Endothelial cell of umbilical vein (primary cell): ENCODE results near the gene RAB3GAP1. TPM values are rescaled to one million over a fixed set of nuclear protein-coding genes. Genes with fewer than 3 reads are reported as not detected.

Experiments used
- BruUV-seq: library from RNA; stranded (reverse); fragments of 400-500 nt; replicated peaks from 2 replicates; lab custom pipeline; 2021; lab: Mats Ljungman, UMichigan
- CTCF ChIA-PET: fragments of 300-600, 350-600 bp; sonication (Branson Sonifier 250); formaldehyde crosslinking; loops from one replicate; lab custom pipeline; 2021; ENCODE audit warnings: antibody characterized with exemption, inconsistent platforms; lab: Charles Lee
- POLR2A ChIA-PET: fragments of 300-600, 350-600 bp; sonication (Branson Sonifier 250); formaldehyde crosslinking; loops from one replicate; lab custom pipeline; 2021; ENCODE audit warnings: antibody characterized with exemption, inconsistent platforms; lab: Charles Lee
- DNase-seq: peaks from one replicate; pipeline ENCODE4 v3.0.0-alpha.2; 2011; ENCODE audit warnings: low read depth, low spot score
- FAIRE-seq: peaks from 2 replicates; lab custom pipeline; 2011; peaks lifted over from hg19 to GRCh38; lab: Jason Lieb, UNC
- H2AFZ ChIP-seq: 2 replicates; pipeline ENCODE4 v1.6.0; 2012; ENCODE audit warnings: low read depth, low read length, control low read depth, inconsistent platforms
- H3K27ac ChIP-seq: 2 replicates; pipeline ENCODE4 v1.5.1; 2011; ENCODE audit warnings: low read depth, mild to moderate bottlenecking, control low read depth, low read length, moderate library complexity; ENCODE audit not compliant: insufficient read depth
- H3K27me3 ChIP-seq, 2 experiments: 2 replicates each; pipeline versions ENCODE4 v1.6.0 to v1.6.1; 2011; ENCODE audit warnings: low read length in 2 of 2, mixed read lengths in 1 of 2; ENCODE audit not compliant: control insufficient read depth in 2 of 2, insufficient read depth in 2 of 2
- H3K36me3 ChIP-seq, 2 experiments: 2 replicates in 1 of 2; 3 replicates in 1 of 2; pipeline ENCODE4 v1.5.1; 2011; ENCODE audit warnings: low read length in 2 of 2, mild to moderate bottlenecking in 1 of 2, moderate library complexity in 1 of 2; ENCODE audit not compliant: control insufficient read depth in 2 of 2, insufficient read depth in 2 of 2; ENCODE audit errors: extremely low read depth in 1 of 2
- H3K4me1 ChIP-seq: 3 replicates; pipeline ENCODE4 v1.5.1; 2011; ENCODE audit warnings: mild to moderate bottlenecking, low read length; ENCODE audit not compliant: control insufficient read depth, insufficient read depth; ENCODE audit errors: extremely low read depth
- H3K4me2 ChIP-seq: 2 replicates; pipeline ENCODE4 v1.6.1; 2011; ENCODE audit warnings: low read length, control low read depth, mixed read lengths; ENCODE audit not compliant: insufficient read depth
- H3K4me3 ChIP-seq, 3 experiments: fragments of 200-600 bp in 1 of 3; sonication (generic), shearing (Covaris generic) in 1 of 3; replicated peaks in 1 of 3; 2 replicates each; pipeline ENCODE4 v1.5.1; 2011 to 2016; ENCODE audit warnings: control low read depth in 3 of 3, low read length in 3 of 3, mild to moderate bottlenecking in 2 of 3, inconsistent platforms in 1 of 3, low read depth in 1 of 3, moderate library complexity in 1 of 3; ENCODE audit not compliant: insufficient read depth in 1 of 3
- H3K79me2 ChIP-seq: 2 replicates; pipeline ENCODE4 v1.6.0; 2012; ENCODE audit warnings: low read length, inconsistent platforms; ENCODE audit not compliant: control insufficient read depth, insufficient read depth
- H3K9ac ChIP-seq: replicated peaks from 2 replicates; pipeline ENCODE3; 2011; ENCODE audit warnings: low read length, control low read depth; ENCODE audit not compliant: insufficient read depth; ENCODE audit errors: extremely low read depth
- H3K9me1 ChIP-seq: replicated peaks from 3 replicates; pipeline ENCODE4 v1.6.0; 2011; ENCODE audit warnings: mild to moderate bottlenecking, low read length; ENCODE audit not compliant: control insufficient read depth, insufficient read depth; ENCODE audit errors: extremely low read depth
- H3K9me3 ChIP-seq: replicated peaks from 2 replicates; pipeline ENCODE4 v1.5.1; 2012; ENCODE audit warnings: low read length, inconsistent platforms; ENCODE audit not compliant: control insufficient read depth, insufficient read depth
- H4K20me1 ChIP-seq: replicated peaks from 2 replicates; pipeline ENCODE3; 2011; ENCODE audit warnings: mild to moderate bottlenecking, low read length; ENCODE audit not compliant: control insufficient read depth, insufficient read depth; ENCODE audit errors: extremely low read depth
- FOS ChIP-seq: IDR thresholded peaks from 2 replicates; pipeline ENCODE4 v1.6.1; 2011; ENCODE audit warnings: mild to moderate bottlenecking, low read length, moderate library complexity, borderline replicate concordance; ENCODE audit not compliant: insufficient read depth
- GATA2 ChIP-seq: IDR thresholded peaks from 2 replicates; pipeline ENCODE4 v1.7.0; 2011; ENCODE audit warnings: low read depth, mild to moderate bottlenecking, moderate library complexity, mixed read lengths, low read length; ENCODE audit not compliant: insufficient read length, insufficient read depth
- JUN ChIP-seq: IDR thresholded peaks from 2 replicates; pipeline ENCODE4 v1.6.1; 2011; ENCODE audit warnings: borderline replicate concordance, low read depth; ENCODE audit not compliant: insufficient read length, insufficient read depth
- MYC ChIP-seq: IDR thresholded peaks from one replicate; pipeline ENCODE4 v1.6.1; 2011; ENCODE audit warnings: mild to moderate bottlenecking, low read depth, low read length
- POLR2AphosphoS5 ChIP-seq: IDR thresholded peaks from 2 replicates; pipeline ENCODE4 v1.6.1; 2012; ENCODE audit warnings: low read depth, mild to moderate bottlenecking, control low read depth, low read length, moderate library complexity; ENCODE audit not compliant: insufficient read depth
- dilution Hi-C: fragments of 300-500 bp; cut with MboI; formaldehyde crosslinking; loops from one replicate; pipeline ENCODE4 v1.15.0; 2019; ENCODE audit warnings: low sequenced_read_pairs; ENCODE audit not compliant: extremely low pct_ligation_motif_present
- intact Hi-C: fragments of 100-400 bp; cut with micrococcal nuclease; formaldehyde crosslinking; loops from one replicate; pipeline ENCODE4 v1.10.0; 2022
- polyA plus RNA-seq, 4 experiments: library from polyadenylated mRNA; depleted of rRNA in 3 of 4; stranded (reverse) in 3 of 4; unstranded in 1 of 4; fragments of >200 nt; gene quantifications; 2 replicates each; pipeline versions ENCODE4 v1.2.1 to v1.2.3, GENCODE V29; 2011 to 2012; ENCODE audit warnings: missing spikeins in 1 of 4
- total RNA-seq: library from RNA; stranded (reverse); gene quantifications from 2 replicates; pipeline ENCODE4 v1.2.3, GENCODE V29; 2021
- TF ChIP-seq, protein P1 (sequence below), 2 donors: IDR thresholded peaks; 1 replicate in 1 of 2; 2 replicates in 1 of 2; pipeline ENCODE4 v1.5.1; 2011; ENCODE audit warnings: low read length in 2 of 2, mild to moderate bottlenecking in 2 of 2, moderate library complexity in 2 of 2, control low read depth in 1 of 2, inconsistent platforms in 1 of 2, low read depth in 1 of 2; ENCODE audit not compliant: insufficient read depth in 1 of 2; ENCODE audit errors: extremely low read depth in 1 of 2

RAB3GAP1 gene
- total and polyA plus RNA-seq, 2 donors (not counting 3 experiments of a cell fraction or from before 2014, with no cell fraction given) = 14.9 to 39.5 TPM

DNA sequence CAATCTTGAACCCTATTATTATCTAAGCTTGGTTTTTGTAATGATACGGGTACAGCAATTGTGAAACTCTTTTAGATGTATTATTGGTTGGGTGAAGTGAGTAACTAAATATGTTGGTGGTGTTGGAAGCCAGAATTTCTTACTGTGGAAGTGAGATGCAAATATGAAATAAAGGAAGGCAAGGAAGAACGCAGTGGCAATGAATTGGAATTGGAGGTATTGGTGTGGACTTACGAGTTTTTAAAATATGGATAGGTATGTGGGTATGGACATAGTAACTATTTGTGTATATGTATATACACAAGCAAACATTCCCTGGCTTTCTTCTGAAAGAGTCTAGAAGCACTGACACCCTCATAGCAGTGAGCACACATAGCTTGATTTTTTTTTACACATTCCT is 105.8 kb downstream of the RAB3GAP1 start:
- DNase-seq (no peak), FAIRE-seq (no peak)
- peaks cover 5% of the 10 kb centered on the region in 2 experiments for H3K36me3 ChIP-seq
- no peaks in the 10 kb centered on the region for H3K9me3 ChIP-seq
- intact Hi-C loops = no loop called here
- CTCF ChIA-PET = interaction anchor here (1.6 to 1.8 kb wide), 2 partner anchors 9 to 10 kb away, joined by 3 to 5 read pairs; no protein-coding TSS in a partner anchor
- H3K27me3 ChIP-seq = no peaks in the 10 kb centered on the region
- no peak overlapping the region for H3K9ac ChIP-seq
- H3K4me3 ChIP-seq = no peak overlapping the region
- H3K4me2 ChIP-seq = no peak overlapping the region
- POLR2A ChIA-PET = no interaction called here
- TF ChIP-seq JUN (no peak), GATA2 (no peak), POLR2AphosphoS5 (no peak), FOS (no peak), MYC (no peak)
- TF ChIP-seq, protein P1, sequence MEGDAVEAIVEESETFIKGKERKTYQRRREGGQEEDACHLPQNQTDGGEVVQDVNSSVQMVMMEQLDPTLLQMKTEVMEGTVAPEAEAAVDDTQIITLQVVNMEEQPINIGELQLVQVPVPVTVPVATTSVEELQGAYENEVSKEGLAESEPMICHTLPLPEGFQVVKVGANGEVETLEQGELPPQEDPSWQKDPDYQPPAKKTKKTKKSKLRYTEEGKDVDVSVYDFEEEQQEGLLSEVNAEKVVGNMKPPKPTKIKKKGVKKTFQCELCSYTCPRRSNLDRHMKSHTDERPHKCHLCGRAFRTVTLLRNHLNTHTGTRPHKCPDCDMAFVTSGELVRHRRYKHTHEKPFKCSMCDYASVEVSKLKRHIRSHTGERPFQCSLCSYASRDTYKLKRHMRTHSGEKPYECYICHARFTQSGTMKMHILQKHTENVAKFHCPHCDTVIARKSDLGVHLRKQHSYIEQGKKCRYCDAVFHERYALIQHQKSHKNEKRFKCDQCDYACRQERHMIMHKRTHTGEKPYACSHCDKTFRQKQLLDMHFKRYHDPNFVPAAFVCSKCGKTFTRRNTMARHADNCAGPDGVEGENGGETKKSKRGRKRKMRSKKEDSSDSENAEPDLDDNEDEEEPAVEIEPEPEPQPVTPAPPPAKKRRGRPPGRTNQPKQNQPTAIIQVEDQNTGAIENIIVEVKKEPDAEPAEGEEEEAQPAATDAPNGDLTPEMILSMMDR (IDR thresholded peaks at IDR 0.05; ENCODE audit: extremely low read depth in 1 of 2, insufficient read depth in 1 of 2, low read depth in 1 of 2, low read length in 2 of 2) = no peak
- peaks cover 2% of the 10 kb centered on the region for H3K79me2 ChIP-seq
- no peaks in the 10 kb centered on the region for H3K4me1 ChIP-seq
- no peak overlapping the region for H2AFZ ChIP-seq
- dilution Hi-C loops = no loop called here
- H3K9me1 ChIP-seq = no peaks in the 10 kb centered on the region
- no TSS peak for BruUV-seq
- H3K27ac ChIP-seq = no peak overlapping the region
- H4K20me1 ChIP-seq = no peaks in the 10 kb centered on the region
